Measurements from ENCODE around the gene PHF13. TPM values are rescaled to one million over a fixed set of nuclear protein-coding genes. Genes with fewer than 3 reads are reported as not detected.

Gene PHF13
- total and polyA plus RNA-seq, 9 of the 15 experiments (the other 6 are each of a cell fraction or from before 2014, with no cell fraction given), result 1.8 to 36.1 (median 11.7) TPM

GRCh38 chr1:6603915-6604558, 9.5 kb upstream of the PHF13 start (continued):
- TF ChIP-seq TCF7 (IDR thresholded peaks at IDR 0.05; ENCODE audit: borderline replicate concordance) (peak; percentile 35; the same call in 1 of the 2 replicates), MCM2 (IDR thresholded peaks at IDR 0.05; ENCODE audit: low read depth) (no peak), IRF2 (CRISPR knock-in tag; IDR thresholded peaks at IDR 0.05) (no peak), E2F6 (IDR thresholded peaks at IDR 0.05; ENCODE audit: borderline replicate concordance in 1 of 2, extremely low read depth in 1 of 2, insufficient read depth in 1 of 2, insufficient read length in 1 of 2, low read depth in 1 of 2, low read length in 1 of 2, poor library complexity in 1 of 2, severe bottlenecking in 1 of 2) (peak; percentile 88 to 89), HNRNPL (IDR thresholded peaks at IDR 0.05; ENCODE audit: low read depth, low read length) (no peak), FOXK1 (CRISPR knock-in tag; IDR thresholded peaks at IDR 0.05; ENCODE audit: borderline replicate concordance) (no peak), ZBTB8A (IDR thresholded peaks at IDR 0.05; ENCODE audit: partially characterized antibody) (no peak), HNRNPLL (IDR thresholded peaks at IDR 0.05; ENCODE audit: low read depth, low read length, poor library complexity, severe bottlenecking) (no peak), GTF3C2 (IDR thresholded peaks at IDR 0.05; ENCODE audit: borderline replicate concordance, extremely low read depth, insufficient read length) (no peak), ZBTB11 (CRISPR knock-in tag; IDR thresholded peaks at IDR 0.05) (peak in 2 of 3 experiments; percentile 9 to 65; a peak in 1 of 6 replicates), POLR2AphosphoS5 (IDR thresholded peaks at IDR 0.05; ENCODE audit: control insufficient read depth, insufficient read depth, low read depth, low read length) (no peak), CBFB (CRISPR knock-in tag; IDR thresholded peaks at IDR 0.05) (0 out of 2 replicates have a peak, but pooled peaks have one; percentile 5), ZNF445 (CRISPR knock-in tag; IDR thresholded peaks at IDR 0.05; ENCODE audit: low read depth) (no peak; the same call in 1 of the 2 replicates), CBX5 (IDR thresholded peaks at IDR 0.05; ENCODE audit: borderline replicate concordance, low read depth) (no peak), ZNF197 (CRISPR knock-in tag; IDR thresholded peaks at IDR 0.05; ENCODE audit: low read depth) (peak; percentile 80; the same call in 1 of the 2 replicates), ZNF431 (CRISPR knock-in tag; IDR thresholded peaks at IDR 0.05) (no peak), CGGBP1 (CRISPR knock-in tag; IDR thresholded peaks at IDR 0.05) (no peak)
- TF ChIP-seq, protein P1, sequence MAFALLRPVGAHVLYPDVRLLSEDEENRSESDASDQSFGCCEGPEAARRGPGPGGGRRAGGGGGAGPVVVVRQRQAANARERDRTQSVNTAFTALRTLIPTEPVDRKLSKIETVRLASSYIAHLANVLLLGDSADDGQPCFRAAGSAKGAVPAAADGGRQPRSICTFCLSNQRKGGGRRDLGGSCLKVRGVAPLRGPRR (CRISPR knock-in tag; IDR thresholded peaks at IDR 0.05), result no peak; the same call in 1 of the 2 replicates

All from K562 (cell line).